Heart left ventricle (tissue), 16 donors: ENCODE data around the gene RASGEF1B. TPM values are rescaled to one million over a fixed set of nuclear protein-coding genes. Genes with fewer than 3 reads are reported as not detected.

Source experiments
- ATAC-seq, 4 donors: fragments of 200-7000 bp; cut with Tn5 transposase; one replicate each; pipeline ENCODE4 v1.9.1; 2020 to 2022; ENCODE audit warnings: moderate library complexity in 4 of 4, mild to moderate bottlenecking in 3 of 4, moderate number of reproducible peaks in 1 of 4
- DNase-seq, 5 donors: peaks; one replicate each; pipeline ENCODE4 v3.0.0-alpha.2; 2020
- H3K27ac ChIP-seq, 12 donors: fragments of 200-600 bp; sonication (generic) in 4 of 12; one replicate each; pipeline versions ENCODE4 v1.5.0 to v1.8.0; 2016 to 2022; ENCODE audit warnings: mild to moderate bottlenecking in 2 of 12
- H3K27me3 ChIP-seq, 9 donors: fragments of 200-600 bp; sonication (generic) in 2 of 9; one replicate each; pipeline versions ENCODE4 v1.5.1 to v1.8.0; 2016 to 2022; ENCODE audit warnings: mild to moderate bottlenecking in 3 of 9
- H3K36me3 ChIP-seq, 9 donors: fragments of 200-600 bp; sonication (generic) in 2 of 9; one replicate each; pipeline versions ENCODE4 v1.5.0 to v1.8.0; 2018 to 2022; ENCODE audit warnings: mild to moderate bottlenecking in 2 of 9
- H3K4me1 ChIP-seq, 12 donors: fragments of 200-600 bp; sonication (generic) in 4 of 12; one replicate each; pipeline versions ENCODE4 v1.5.0 to v1.8.0; 2016 to 2022; ENCODE audit warnings: mild to moderate bottlenecking in 3 of 12
- H3K4me3 ChIP-seq, 12 donors: fragments of 200-600 bp; sonication (generic) in 4 of 12; one replicate each; pipeline versions ENCODE4 v1.5.0 to v1.8.0; 2017 to 2022; ENCODE audit warnings: mild to moderate bottlenecking in 9 of 12, moderate library complexity in 4 of 12
- H3K9me3 ChIP-seq, 12 donors: fragments of 200-600 bp; sonication (generic) in 4 of 12; one replicate each; pipeline versions ENCODE4 v1.5.0 to v1.8.0; 2016 to 2022; ENCODE audit warnings: mild to moderate bottlenecking in 1 of 12
- POLR2A ChIP-seq, 2 donors: fragments of 450-650 bp; IDR thresholded peaks; one replicate each; pipeline ENCODE4 v1.6.1; 2017; ENCODE audit warnings: antibody characterized with exemption in 2 of 2, mild to moderate bottlenecking in 2 of 2, moderate library complexity in 2 of 2
- WGBS, 4 donors: extraction: QIAGEN DNeasy Blood & Tissue Kit in 2 of 4; methylation state at CpG; one replicate each; pipeline versions ENCODE4 v1.1.5 to v1.1.7; 2013 to 2018; 5-methylcytosine and 5-hydroxymethylcytosine counted together
- intact Hi-C, 10 donors: fragments of 100-400 bp; cut with DNase I; formaldehyde crosslinking; loops; one replicate each; pipeline versions ENCODE4 v1.11.1 to v1.14.2; 2022
- polyA plus RNA-seq, 2 donors: library from polyadenylated mRNA; stranded (reverse); fragments of 200-250 nt; gene quantifications; one replicate each; pipeline ENCODE4 v1.2.3, GENCODE V29; 2013
- total RNA-seq, 9 donors: library from RNA; depleted of rRNA in 2 of 9; stranded (reverse); fragments of >200 nt in 2 of 9; fragmentation: NEBNext Ultra II Directional in 3 of 9; extraction: Animal tissue kit (Norgen Biotek cat#: 25700) in 3 of 9; gene quantifications; one replicate each; pipeline versions ENCODE4 v1.1.0 to v1.2.4, GENCODE V29; 2016 to 2023
- TF ChIP-seq, protein P1 (sequence below), 12 donors: fragments of 200-600 bp; sonication (generic) in 4 of 12; IDR thresholded peaks; one replicate each; pipeline versions ENCODE4 v1.5.0 to v1.8.0; 2018 to 2022; ENCODE audit warnings: antibody characterized with exemption in 12 of 12, mild to moderate bottlenecking in 5 of 12
- donor health status: ischemic (EF 13 %, LVEDD 7.1; RV severe dilation, severe dysfunction).
- donor health status: healthy with polysubstance abuse.
- donor health status: DM: no; HTN: yes; CAD: no.
- donor health status: DM: no; HTN: no; CAD: no.
- donor health status: ischemic (EF 25% LVEDD 6.9; RV normal size, moderate dysfunction).
- donor health status: ischemic (EF 25% LVEDD 5.7; RV mildly dilated, moderate dysfunction).
- donor health status: healthy.
- donor health status: DM: yes; HTN: yes; CAD: no.
- donor health status: ischemic (EF 35%, LVEDD 5.7; RV mildly dilated, moderate dysfunction).
- donor health status: nonischemic (EF 11% LVEDD 7.7; RV severe dilation, severe dysfunction).
- donor health status: DM: yes; HTN: yes; CAD: no.
- donor health status: PGD.
- donor health status: ischemic (EF 29% LVEDD 5.4; RV normal size, mild dysfunction).
- donor health status: nonischemic (EF 23%, LVEDD 6.1; RV moderate dilation, normal function).

RASGEF1B gene
- total and polyA plus RNA-seq, 11 donors = 1.5 to 11.9 (median 2.9) TPM

DNA sequence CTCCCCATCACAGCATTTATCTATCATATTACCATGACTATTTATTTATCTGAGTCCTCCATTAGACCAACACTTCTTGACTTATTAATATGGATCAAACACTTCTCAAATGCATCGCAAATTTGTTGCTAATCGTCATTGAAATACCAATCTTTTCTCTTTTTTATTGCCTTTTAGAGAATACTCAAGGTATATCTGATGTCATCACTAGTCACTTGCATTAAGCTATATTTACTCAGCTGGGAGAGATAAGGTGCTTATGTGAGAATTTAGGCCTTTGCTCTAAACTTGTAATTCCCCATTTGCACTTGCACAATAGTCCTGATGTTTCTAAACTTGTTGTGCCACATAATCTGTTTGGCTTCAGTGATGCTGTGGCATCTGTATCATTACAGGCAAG, 95.0 kb downstream of the RASGEF1B start:
- 82 to 91% (median 89%) methylated on average over 2 of the region's 2 CpGs for WGBS, 4 donors
- Histone ChIP-seq H3K27ac (no peak overlapping the region), H3K4me3 (no peak overlapping the region), H3K4me1 (no peaks in the 10 kb centered on the region), H3K9me3 (no peaks in the 10 kb centered on the region), H3K36me3 (no peaks in the 10 kb centered on the region), H3K27me3 (peaks cover 0 to 9% (median 0%) of the 10 kb centered on the region in 9 donors)
- TF ChIP-seq, protein P1, sequence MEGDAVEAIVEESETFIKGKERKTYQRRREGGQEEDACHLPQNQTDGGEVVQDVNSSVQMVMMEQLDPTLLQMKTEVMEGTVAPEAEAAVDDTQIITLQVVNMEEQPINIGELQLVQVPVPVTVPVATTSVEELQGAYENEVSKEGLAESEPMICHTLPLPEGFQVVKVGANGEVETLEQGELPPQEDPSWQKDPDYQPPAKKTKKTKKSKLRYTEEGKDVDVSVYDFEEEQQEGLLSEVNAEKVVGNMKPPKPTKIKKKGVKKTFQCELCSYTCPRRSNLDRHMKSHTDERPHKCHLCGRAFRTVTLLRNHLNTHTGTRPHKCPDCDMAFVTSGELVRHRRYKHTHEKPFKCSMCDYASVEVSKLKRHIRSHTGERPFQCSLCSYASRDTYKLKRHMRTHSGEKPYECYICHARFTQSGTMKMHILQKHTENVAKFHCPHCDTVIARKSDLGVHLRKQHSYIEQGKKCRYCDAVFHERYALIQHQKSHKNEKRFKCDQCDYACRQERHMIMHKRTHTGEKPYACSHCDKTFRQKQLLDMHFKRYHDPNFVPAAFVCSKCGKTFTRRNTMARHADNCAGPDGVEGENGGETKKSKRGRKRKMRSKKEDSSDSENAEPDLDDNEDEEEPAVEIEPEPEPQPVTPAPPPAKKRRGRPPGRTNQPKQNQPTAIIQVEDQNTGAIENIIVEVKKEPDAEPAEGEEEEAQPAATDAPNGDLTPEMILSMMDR (IDR thresholded peaks at IDR 0.05) = no peak
- no peak for TF ChIP-seq POLR2A (IDR thresholded peaks at IDR 0.05)
- ATAC-seq (no peak), DNase-seq (no peak)
- intact Hi-C loops = no loop called here
